ENCODE measurements around the gene FOXN3.

FOXN3 gene

GRCh38 chr14:89294060-89294459 is 123.0 kb downstream of the FOXN3 start:
- TF ChIP-seq CTCF (IDR thresholded peaks at IDR 0.05; ENCODE audit: insufficient read depth, missing control alignments), result no peak
- no peak for DNase-seq (ENCODE audit: insufficient read length, low spot score)
- no peak for FAIRE-seq

- no peak for TF ChIP-seq CTCF (IDR thresholded peaks at IDR 0.05; ENCODE audit: insufficient read depth, missing control alignments)
- FAIRE-seq (no peak), DNase-seq (ENCODE audit: insufficient read length, low spot score) (no peak)
Observed at GRCh38 chr14:89293314-89293916, 123.6 kb downstream of the FOXN3 start.

GRCh38 chr14:89292579-89293313 is 124.3 kb downstream of the FOXN3 start:
- no peak for TF ChIP-seq CTCF (IDR thresholded peaks at IDR 0.05; ENCODE audit: insufficient read depth, missing control alignments)
- DNase-seq (ENCODE audit: insufficient read length, low spot score), result no peak
- no peak for FAIRE-seq

GRCh38 chr14:89291351-89291940 is 125.6 kb downstream of the FOXN3 start:
- TF ChIP-seq CTCF (IDR thresholded peaks at IDR 0.05; ENCODE audit: insufficient read depth, missing control alignments), result no peak
- no peak for FAIRE-seq
- DNase-seq (ENCODE audit: insufficient read length, low spot score), result no peak

GRCh38 chr14:89290813-89291212 is 126.2 kb downstream of the FOXN3 start:
- no peak for TF ChIP-seq CTCF (IDR thresholded peaks at IDR 0.05; ENCODE audit: insufficient read depth, missing control alignments)
- FAIRE-seq, result no peak
- no peak for DNase-seq (ENCODE audit: insufficient read length, low spot score)

GRCh38 chr14:89289477-89289876 is 127.6 kb downstream of the FOXN3 start:
- TF ChIP-seq CTCF (IDR thresholded peaks at IDR 0.05; ENCODE audit: insufficient read depth, missing control alignments), result no peak
- FAIRE-seq (no peak), DNase-seq (ENCODE audit: insufficient read length, low spot score) (no peak)

GRCh38 chr14:89288114-89288513 is 128.9 kb downstream of the FOXN3 start:
- TF ChIP-seq CTCF (IDR thresholded peaks at IDR 0.05; ENCODE audit: insufficient read depth, missing control alignments), result no peak
- no peak for FAIRE-seq
- DNase-seq (ENCODE audit: insufficient read length, low spot score), result no peak

Data from D721Med (cell line).